Ascending aorta (tissue), 2 donors: ENCODE results near the gene EID2B. TPM values are rescaled to one million over a fixed set of nuclear protein-coding genes. Genes with fewer than 3 reads are reported as not detected.

Experiments
- DNase-seq, 2 donors: peaks; one replicate each; pipeline ENCODE4 v3.0.0-alpha.2; 2019; ENCODE audit warnings: low spot score in 2 of 2
- H3K27ac ChIP-seq, 2 donors: fragments of 200-600 bp; sonication (generic); one replicate each; pipeline ENCODE4 v1.5.1; 2016 to 2017; ENCODE audit warnings: mild to moderate bottlenecking in 1 of 2
- H3K27me3 ChIP-seq: fragments of 200-600 bp; sonication (generic); one replicate; pipeline ENCODE4 v1.5.1; 2017
- H3K36me3 ChIP-seq, 2 donors: fragments of 200-600 bp; sonication (generic); one replicate each; pipeline ENCODE4 v1.5.1; 2016
- H3K4me1 ChIP-seq, 2 donors: fragments of 200-600 bp; sonication (generic); one replicate each; pipeline ENCODE4 v1.5.1; 2016 to 2017; ENCODE audit warnings: mild to moderate bottlenecking in 1 of 2
- H3K4me3 ChIP-seq, 2 donors: fragments of 200-600 bp; sonication (generic); one replicate each; pipeline ENCODE4 v1.5.1; 2016 to 2017; ENCODE audit warnings: mild to moderate bottlenecking in 1 of 2
- H3K9me3 ChIP-seq, 2 donors: fragments of 200-600 bp; sonication (generic); one replicate each; pipeline ENCODE4 v1.5.1; 2016
- intact Hi-C: fragments of 100-400 bp; cut with DNase I; formaldehyde crosslinking; loops from one replicate; pipeline ENCODE4 v1.15.1; 2023
- total RNA-seq: library from RNA; depleted of rRNA; stranded (reverse); fragments of >200 nt; gene quantifications from one replicate; pipeline ENCODE4 v1.1.0, GENCODE V29; 2016
- TF ChIP-seq, protein P1 (sequence below), 3 experiments: fragments of 200-600 bp in 2 of 3; fragments of 450-650 bp in 1 of 3; sonication (generic) in 2 of 3; IDR thresholded peaks; one replicate each; pipeline ENCODE4 v1.5.1; 2016 to 2019; ENCODE audit warnings: antibody characterized with exemption in 3 of 3, mild to moderate bottlenecking in 1 of 3, moderate library complexity in 1 of 3

The EID2B gene
- total RNA-seq, 1 donor from 2014 or later: not detected

DNA sequence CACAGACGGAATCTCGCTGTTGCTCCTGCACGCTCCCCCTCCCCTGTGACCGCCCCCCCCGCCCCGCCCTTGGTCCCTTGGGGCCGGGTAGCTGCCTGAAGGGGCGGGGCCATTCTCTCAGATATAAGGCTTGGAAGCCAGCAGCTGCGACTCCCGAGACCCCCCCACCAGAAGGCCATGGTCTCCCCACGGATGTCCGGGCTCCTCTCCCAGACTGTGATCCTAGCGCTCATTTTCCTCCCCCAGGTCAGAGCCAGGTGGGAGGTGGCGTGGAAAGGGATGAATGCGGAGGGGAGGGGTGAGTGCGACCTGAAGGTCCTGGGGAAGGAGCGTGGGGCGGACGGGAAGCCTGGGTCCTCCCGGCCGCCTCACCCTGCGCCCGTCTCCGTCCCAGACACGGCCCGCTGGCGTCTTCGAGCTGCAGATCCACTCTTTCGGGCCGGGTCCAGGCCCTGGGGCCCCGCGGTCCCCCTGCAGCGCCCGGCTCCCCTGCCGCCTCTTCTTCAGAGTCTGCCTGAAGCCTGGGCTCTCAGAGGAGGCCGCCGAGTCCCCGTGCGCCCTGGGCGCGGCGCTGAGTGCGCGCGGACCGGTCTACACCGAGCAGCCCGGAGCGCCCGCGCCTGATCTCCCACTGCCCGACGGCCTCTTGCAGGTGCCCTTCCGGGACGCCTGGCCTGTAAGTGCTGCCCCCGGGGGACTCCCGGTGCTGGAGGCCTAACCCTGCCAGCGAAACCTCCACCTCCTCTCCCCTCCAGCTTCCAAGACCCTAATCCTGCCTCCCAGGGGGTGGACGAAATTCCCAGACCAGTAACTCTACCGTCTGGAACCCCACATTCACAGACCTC is 33.6 kb downstream of the EID2B start, which contains the start of gene DLL3:
Gene DLL3, plus strand, starts transcription at position 150 of the 845 bp plus-strand sequence. Its CDS starts 28 bp downstream, at position 178.
- Histone ChIP-seq H3K4me1 (peaks cover 0 to 8% of the 10 kb centered on the region in 2 donors), H3K36me3 (no peaks in the 10 kb centered on the region), H3K9me3 (no peaks in the 10 kb centered on the region), H3K4me3 (peak within 1 kb of the TSS in 1 of 2 donors; percentile 3), H3K27me3 (no peaks in the 10 kb centered on the region), H3K27ac (no peak within 1 kb of the TSS)
- intact Hi-C loops: no loop called here
- TF ChIP-seq, protein P1, sequence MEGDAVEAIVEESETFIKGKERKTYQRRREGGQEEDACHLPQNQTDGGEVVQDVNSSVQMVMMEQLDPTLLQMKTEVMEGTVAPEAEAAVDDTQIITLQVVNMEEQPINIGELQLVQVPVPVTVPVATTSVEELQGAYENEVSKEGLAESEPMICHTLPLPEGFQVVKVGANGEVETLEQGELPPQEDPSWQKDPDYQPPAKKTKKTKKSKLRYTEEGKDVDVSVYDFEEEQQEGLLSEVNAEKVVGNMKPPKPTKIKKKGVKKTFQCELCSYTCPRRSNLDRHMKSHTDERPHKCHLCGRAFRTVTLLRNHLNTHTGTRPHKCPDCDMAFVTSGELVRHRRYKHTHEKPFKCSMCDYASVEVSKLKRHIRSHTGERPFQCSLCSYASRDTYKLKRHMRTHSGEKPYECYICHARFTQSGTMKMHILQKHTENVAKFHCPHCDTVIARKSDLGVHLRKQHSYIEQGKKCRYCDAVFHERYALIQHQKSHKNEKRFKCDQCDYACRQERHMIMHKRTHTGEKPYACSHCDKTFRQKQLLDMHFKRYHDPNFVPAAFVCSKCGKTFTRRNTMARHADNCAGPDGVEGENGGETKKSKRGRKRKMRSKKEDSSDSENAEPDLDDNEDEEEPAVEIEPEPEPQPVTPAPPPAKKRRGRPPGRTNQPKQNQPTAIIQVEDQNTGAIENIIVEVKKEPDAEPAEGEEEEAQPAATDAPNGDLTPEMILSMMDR (IDR thresholded peaks at IDR 0.05): no peak
- DNase-seq: no peak

DNA sequence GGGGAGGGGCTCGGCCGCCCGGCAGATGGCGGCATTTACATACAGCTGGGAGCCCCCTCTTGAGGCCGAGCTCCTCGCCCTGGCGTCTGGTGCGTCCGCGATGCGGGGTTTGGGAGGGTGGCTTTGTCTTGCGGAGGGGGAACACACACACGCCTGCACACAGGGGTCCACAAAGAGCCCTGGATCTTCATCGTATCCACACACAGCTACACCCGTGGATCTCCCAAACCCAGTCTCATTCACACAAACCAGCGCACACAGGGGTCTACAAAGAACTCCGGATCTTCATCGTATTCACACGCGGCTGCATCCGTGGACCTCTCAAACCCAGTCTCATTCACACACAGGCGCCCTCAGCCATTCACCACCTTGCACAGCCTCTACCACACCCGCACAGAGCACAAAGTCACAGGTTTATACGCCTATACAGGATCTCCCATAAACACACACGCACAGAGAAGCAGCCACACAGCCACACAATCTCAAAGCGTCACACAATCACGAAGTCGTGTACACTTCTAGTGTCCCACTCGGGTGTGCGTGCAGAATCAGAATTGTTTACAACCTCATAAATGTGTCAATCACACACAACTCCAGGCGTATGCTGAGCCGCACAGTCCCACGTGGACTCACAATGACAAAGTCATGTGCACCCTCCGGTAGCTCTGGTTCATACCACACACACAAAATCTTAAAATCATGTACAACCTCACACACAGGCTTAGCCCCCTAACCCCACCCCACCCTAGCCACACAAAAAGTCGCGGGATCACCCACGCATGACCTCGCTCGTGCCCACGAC is 34.5 kb downstream of the EID2B start:
- Histone ChIP-seq H3K9me3 (no peaks in the 10 kb centered on the region), H3K4me3 (peak overlapping the region in 1 of 2 donors; percentile 3), H3K36me3 (no peaks in the 10 kb centered on the region), H3K27ac (no peak overlapping the region), H3K4me1 (peaks cover 0 to 8% of the 10 kb centered on the region in 2 donors), H3K27me3 (no peaks in the 10 kb centered on the region)
- TF ChIP-seq, protein P1 (IDR thresholded peaks at IDR 0.05): peak in 1 of 3 experiments; percentile 29
- no peak for DNase-seq
- intact Hi-C loops: no loop called here

DNA sequence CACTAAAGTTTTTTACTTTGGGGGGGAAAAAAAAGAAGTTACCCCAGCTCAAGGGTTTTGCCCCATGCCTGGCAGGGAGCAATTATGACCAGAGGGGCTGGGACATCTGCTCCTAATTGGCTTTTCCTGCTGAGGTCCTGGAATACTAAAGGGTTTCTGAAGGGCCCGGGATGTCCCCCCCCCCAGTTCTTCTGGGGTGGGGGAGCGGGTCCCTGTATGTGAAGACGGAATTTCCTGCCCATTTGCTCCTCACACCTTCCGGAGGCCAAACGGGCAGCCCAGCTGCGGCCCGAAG is 35.0 kb downstream of the EID2B start:
- intact Hi-C loops: no loop called here
- TF ChIP-seq, protein P1 (IDR thresholded peaks at IDR 0.05): no peak

DNA sequence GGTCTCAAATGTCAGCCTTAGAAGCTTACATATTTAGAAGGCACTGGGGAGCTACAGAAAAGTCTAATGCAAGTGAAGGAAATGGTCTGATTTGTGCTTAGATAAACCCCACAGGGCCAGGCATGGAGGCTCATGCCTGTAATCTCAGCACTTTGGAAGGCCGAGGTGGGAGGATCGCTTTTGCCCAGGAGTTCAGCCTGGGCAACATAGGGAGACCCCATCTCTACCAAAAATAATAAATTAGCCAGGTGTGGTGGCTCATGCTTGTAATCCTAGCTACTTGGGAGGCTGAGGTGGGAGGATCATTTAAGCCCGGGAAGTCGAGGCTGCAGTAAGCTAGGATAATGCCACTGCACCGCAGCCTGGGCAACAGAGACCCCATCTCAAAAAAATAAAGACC is 36.6 kb downstream of the EID2B start:
- Histone ChIP-seq H3K9me3 (no peaks in the 10 kb centered on the region), H3K27ac (no peak overlapping the region), H3K4me1 (peaks cover 0 to 6% of the 10 kb centered on the region in 2 donors), H3K36me3 (peaks cover 5 to 10% of the 10 kb centered on the region in 2 donors), H3K27me3 (no peaks in the 10 kb centered on the region), H3K4me3 (no peak overlapping the region)
- TF ChIP-seq, protein P1 (IDR thresholded peaks at IDR 0.05): no peak
- intact Hi-C loops: no loop called here
- DNase-seq: no peak

More for the DNA sequence above, 35.0 kb downstream of the EID2B start:
- peaks cover 0 to 6% of the 10 kb centered on the region in 2 donors for H3K4me1 ChIP-seq
- no peak overlapping the region for H3K27ac ChIP-seq
- H3K27me3 ChIP-seq: no peaks in the 10 kb centered on the region
- DNase-seq: no peak
- H3K9me3 ChIP-seq: no peaks in the 10 kb centered on the region
- peak overlapping the region in 1 of 2 donors; percentile 3 for H3K4me3 ChIP-seq
- H3K36me3 ChIP-seq: no peaks in the 10 kb centered on the region

DNA sequence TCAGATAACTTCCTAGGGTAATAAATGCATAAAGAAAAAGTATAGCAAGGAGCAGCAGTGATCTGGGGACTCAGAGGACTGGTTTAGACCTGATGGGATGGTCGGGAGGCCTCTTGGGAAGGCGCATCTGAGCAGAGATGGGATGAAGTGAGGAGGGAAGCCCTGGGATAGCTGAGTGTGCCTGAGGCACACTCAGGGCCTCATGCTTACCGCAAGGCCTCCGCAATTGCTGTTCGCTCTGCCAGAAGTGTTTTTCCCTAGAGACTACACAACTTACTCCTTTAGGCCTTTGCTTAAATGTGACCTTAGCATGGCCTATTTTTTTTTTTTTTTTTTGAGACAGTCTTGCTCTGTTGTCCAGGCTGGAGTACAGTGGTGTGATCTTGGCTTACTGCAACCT is 38.0 kb downstream of the EID2B start:
- DNase-seq: no peak
- peaks cover 0 to 6% of the 10 kb centered on the region in 2 donors for H3K4me1 ChIP-seq
- H3K9me3 ChIP-seq: no peaks in the 10 kb centered on the region
- H3K27me3 ChIP-seq: no peaks in the 10 kb centered on the region
- intact Hi-C loops: no loop called here
- peaks cover 19 to 24% of the 10 kb centered on the region in 2 donors for H3K36me3 ChIP-seq
- TF ChIP-seq, protein P1 (IDR thresholded peaks at IDR 0.05): no peak
- H3K27ac ChIP-seq: no peak overlapping the region
- no peak overlapping the region for H3K4me3 ChIP-seq
